GM23338 (cell line): Measurements from ENCODE around the gene FHIT. TPM values are rescaled to one million over a fixed set of nuclear protein-coding genes. Genes with fewer than 3 reads are reported as not detected.
"Not testable (repeated sequence)": the region's sequence is repeated elsewhere in the genome, so short reads cannot be mapped to it uniquely, and the experiment has no call there.

Source experiments
- ATAC-seq: fragments of 200-7000 bp; cut with Tn5 transposase; 3 replicates; pipeline ENCODE4 v1.9.1; 2020
- DNase-seq: peaks from one replicate; pipeline ENCODE4 v3.0.0-alpha.2; 2015; ENCODE audit warnings: low spot score
- H2AFZ ChIP-seq: fragments of 200-600 bp; sonication (generic); 2 replicates; pipeline ENCODE4 v1.8.0; 2016; ENCODE audit warnings: antibody characterized with exemption, mild to moderate bottlenecking, moderate library complexity
- H3F3A ChIP-seq: fragments of 200-600 bp; sonication (generic); replicated peaks from 2 replicates; pipeline ENCODE4 v1.8.0; 2017; ENCODE audit warnings: antibody characterized with exemption, mixed run types, low read depth
- H3K27ac ChIP-seq: fragments of 200-600 bp; sonication (generic); 2 replicates; pipeline ENCODE4 v1.6.1; 2016; ENCODE audit warnings: low read depth
- H3K27me3 ChIP-seq: fragments of 200-600 bp; sonication (generic); 2 replicates; pipeline ENCODE4 v1.8.0; 2016; ENCODE audit warnings: mild to moderate bottlenecking, mixed run types, moderate library complexity; ENCODE audit not compliant: insufficient read depth
- H3K36me3 ChIP-seq: fragments of 200-600 bp; sonication (generic); 2 replicates; pipeline ENCODE4 v1.8.0; 2016; ENCODE audit warnings: mild to moderate bottlenecking; ENCODE audit not compliant: insufficient read depth
- H3K4me1 ChIP-seq: fragments of 200-600 bp; sonication (generic); 2 replicates; pipeline ENCODE4 v1.8.0; 2016; ENCODE audit warnings: mild to moderate bottlenecking, moderate library complexity; ENCODE audit not compliant: insufficient read depth
- H3K4me2 ChIP-seq: fragments of 200-600 bp; sonication (generic); 2 replicates; pipeline ENCODE4 v1.7.1; 2017; ENCODE audit warnings: mixed run types
- H3K4me3 ChIP-seq: fragments of 200-600 bp; sonication (generic); 2 replicates; pipeline ENCODE4 v1.6.1; 2016; ENCODE audit warnings: mixed run types
- H3K79me2 ChIP-seq: fragments of 200-600 bp; sonication (generic); replicated peaks from 2 replicates; pipeline ENCODE4 v1.8.0; 2017; ENCODE audit warnings: mild to moderate bottlenecking; ENCODE audit not compliant: insufficient read depth
- H3K9me2 ChIP-seq: fragments of 200-600 bp; sonication (generic); 2 replicates; pipeline ENCODE4 v1.8.0; 2017; ENCODE audit not compliant: insufficient read depth
- H4K20me1 ChIP-seq: fragments of 200-600 bp; sonication (generic); replicated peaks from 2 replicates; pipeline ENCODE4 v1.8.0; 2017; ENCODE audit warnings: mild to moderate bottlenecking; ENCODE audit not compliant: insufficient read depth
- H3K27ac Mint-ChIP-seq: 2 replicates; pipeline ENCODE4 v1.8.0; 2020; ENCODE audit warnings: inconsistent platforms, mild to moderate bottlenecking, moderate library complexity, mixed read lengths
- H3K27me3 Mint-ChIP-seq: 3 replicates; pipeline ENCODE4 v1.8.0; 2022; ENCODE audit warnings: low read depth, mild to moderate bottlenecking, moderate library complexity, mixed read lengths, inconsistent platforms; ENCODE audit not compliant: insufficient read depth, poor library complexity
- H3K36me3 Mint-ChIP-seq: 3 replicates; pipeline ENCODE4 v1.8.0; 2021; ENCODE audit warnings: low read depth, mild to moderate bottlenecking, inconsistent platforms, moderate library complexity, mixed read lengths
- H3K4me1 Mint-ChIP-seq: 3 replicates; pipeline ENCODE4 v1.8.0; 2020; ENCODE audit warnings: mild to moderate bottlenecking, inconsistent platforms, mixed read lengths
- H3K4me3 Mint-ChIP-seq: 3 replicates; pipeline ENCODE4 v1.8.0; 2021; ENCODE audit warnings: moderate library complexity, mild to moderate bottlenecking, inconsistent platforms, mixed read lengths
- H3K9me3 Mint-ChIP-seq: 3 replicates; pipeline ENCODE4 v1.8.0; 2020; ENCODE audit warnings: moderate library complexity, mild to moderate bottlenecking, inconsistent platforms, mixed read lengths
- JUNB ChIP-seq: IDR thresholded peaks from one replicate; pipeline ENCODE4 v1.6.1; 2016; ENCODE audit warnings: antibody characterized with exemption; ENCODE audit not compliant: unreplicated experiment
- STAT1 ChIP-seq: IDR thresholded peaks from one replicate; pipeline ENCODE4 v1.6.1; 2016; ENCODE audit warnings: antibody characterized with exemption; ENCODE audit not compliant: unreplicated experiment
- ZNF114 ChIP-seq: fragments of 250-450 bp; sonication (Bioruptor Pico); IDR thresholded peaks from 2 replicates; pipeline ENCODE4 v1.5.0; 2020; ENCODE audit warnings: mild to moderate bottlenecking, moderate library complexity
- ZNF462 ChIP-seq: fragments of 250-450 bp; sonication (Bioruptor Pico); IDR thresholded peaks from 2 replicates; pipeline ENCODE4 v1.5.0; 2020; ENCODE audit warnings: mild to moderate bottlenecking, moderate library complexity
- polyA plus RNA-seq: library from polyadenylated mRNA; unstranded; fragments of >200 nt; fragmentation: Nextera tagmentation; extraction: Ambion mirVana; gene quantifications from 2 replicates; pipeline ENCODE4 v1.2.1, GENCODE V29; 2016
- total RNA-seq: library from RNA; depleted of rRNA; stranded (reverse); fragments of >200 nt; shearing (Covaris generic); gene quantifications from 2 replicates; pipeline ENCODE4 v1.2.3, GENCODE V29; 2014

FHIT gene
- total and polyA plus RNA-seq, 2 experiments from 2014 or later: 3.0 to 8.3 TPM

GRCh38 chr3:60990442-60990730 lies 260.9 kb downstream of the FHIT start:
- Mint-ChIP-seq H3K9me3 (peaks cover 19% of the 10 kb centered on the region), H3K27ac (no peak overlapping the region), H3K36me3 (peaks cover 15% of the 10 kb centered on the region), H3K4me3 (no peak overlapping the region), H3K27me3 (no peaks in the 10 kb centered on the region), H3K4me1 (no peaks in the 10 kb centered on the region)
- Histone ChIP-seq H3K4me2 (no peak overlapping the region), H3K27me3 (no peaks in the 10 kb centered on the region), H3K4me3 (no peak overlapping the region), H3K36me3 (0 out of 2 replicates have a peak, but pooled peaks cover 5% of the 10 kb centered on the region), H3K27ac (no peak overlapping the region), H4K20me1 (no peaks in the 10 kb centered on the region), H3K79me2 (no peaks in the 10 kb centered on the region), H3K4me1 (no peaks in the 10 kb centered on the region), H3F3A (no peaks in the 10 kb centered on the region), H3K9me2 (no peaks in the 10 kb centered on the region), H2AFZ (no peak overlapping the region)
- DNase-seq: no peak
- no peak for ATAC-seq
- TF ChIP-seq ZNF114 (CRISPR knock-in tag): no peak
- TF ChIP-seq ZNF462 (CRISPR knock-in tag): no peak

- Mint-ChIP-seq H3K27me3 (no peaks in the 10 kb centered on the region), H3K27ac (no peak overlapping the region), H3K4me1 (no peaks in the 10 kb centered on the region), H3K36me3 (peaks cover 19% of the 10 kb centered on the region), H3K9me3 (peaks cover 24% of the 10 kb centered on the region), H3K4me3 (no peak overlapping the region)
- Histone ChIP-seq H2AFZ (no peak overlapping the region), H3K4me2 (no peak overlapping the region), H3K79me2 (no peaks in the 10 kb centered on the region), H3K36me3 (0 out of 2 replicates have a peak, but pooled peaks cover 5% of the 10 kb centered on the region), H3K27ac (no peak overlapping the region), H3K4me1 (no peaks in the 10 kb centered on the region), H3K27me3 (no peaks in the 10 kb centered on the region), H4K20me1 (no peaks in the 10 kb centered on the region), H3K9me2 (peaks cover 2% of the 10 kb centered on the region; the same call in 1 of the 2 replicates), H3F3A (no peaks in the 10 kb centered on the region), H3K4me3 (no peak overlapping the region)
- no peak for ATAC-seq
- no peak for DNase-seq
- no peak for TF ChIP-seq JUNB
- TF ChIP-seq STAT1: no peak
- TF ChIP-seq ZNF114 (CRISPR knock-in tag): no peak
These were observed 261.4 kb downstream of the FHIT start for GRCh38 chr3:60989626-60990441.

- not testable (repeated sequence) for H2AFZ ChIP-seq, H3K4me2 ChIP-seq, H3K4me1 ChIP-seq, H3F3A ChIP-seq, H3K27ac Mint-ChIP-seq, H4K20me1 ChIP-seq, H3K4me1 Mint-ChIP-seq, DNase-seq, H3K36me3 ChIP-seq, H3K9me2 ChIP-seq, H3K4me3 ChIP-seq, H3K4me3 Mint-ChIP-seq, H3K27me3 Mint-ChIP-seq, H3K27ac ChIP-seq, ATAC-seq, H3K27me3 ChIP-seq, H3K79me2 ChIP-seq
- H3K36me3 Mint-ChIP-seq: peaks cover 27% of the 10 kb centered on the region
- peaks cover 32% of the 10 kb centered on the region for H3K9me3 Mint-ChIP-seq
These were observed 264.1 kb downstream of the FHIT start for GRCh38 chr3:60987191-60987590.
